Muscle layer of duodenum (tissue), 2 donors: ENCODE measurements around the gene UFSP1.
"Not testable (repeated sequence)": the region's sequence is repeated elsewhere in the genome, so short reads cannot be mapped to it uniquely, and the experiment has no call there.

Experiments used
- H3K27ac ChIP-seq: one replicate; pipeline ENCODE4 v1.7.0; 2013; ENCODE audit warnings: mild to moderate bottlenecking, low read length
- H3K27me3 ChIP-seq: one replicate; pipeline ENCODE4 v1.7.0; 2013; ENCODE audit warnings: low read depth, mild to moderate bottlenecking, control low read depth, low read length
- H3K36me3 ChIP-seq, 2 donors: one replicate each; pipeline ENCODE4 v1.7.0; 2013; ENCODE audit warnings: low read length in 2 of 2, control low read depth in 1 of 2, mild to moderate bottlenecking in 1 of 2; ENCODE audit not compliant: insufficient read depth in 2 of 2, control insufficient read depth in 1 of 2
- H3K4me1 ChIP-seq, 2 donors: one replicate each; pipeline ENCODE4 v1.7.0; 2013; ENCODE audit warnings: low read length in 2 of 2, mild to moderate bottlenecking in 2 of 2, control low read depth in 1 of 2, moderate library complexity in 1 of 2; ENCODE audit not compliant: insufficient read depth in 2 of 2, control insufficient read depth in 1 of 2
- H3K4me3 ChIP-seq, 2 donors: one replicate each; pipeline ENCODE4 v1.7.0; 2013; ENCODE audit warnings: low read length in 2 of 2, low read depth in 1 of 2, mild to moderate bottlenecking in 1 of 2
- H3K9me3 ChIP-seq, 2 donors: one replicate each; pipeline ENCODE4 v1.7.0; 2013; ENCODE audit warnings: low read length in 2 of 2, control low read depth in 1 of 2, mild to moderate bottlenecking in 1 of 2; ENCODE audit not compliant: control insufficient read depth in 1 of 2
- donor health status: healthy.

Gene UFSP1

GRCh38 chr7:100864263-100864845 is 25.2 kb downstream of the UFSP1 start:
- H3K4me1 ChIP-seq: peaks cover 10 to 35% of the 10 kb centered on the region in 2 donors
- H3K4me3 ChIP-seq: no peak overlapping the region
- peaks cover 21 to 33% of the 10 kb centered on the region in 2 donors for H3K36me3 ChIP-seq
- H3K27me3 ChIP-seq: no peaks in the 10 kb centered on the region
- no peaks in the 10 kb centered on the region for H3K9me3 ChIP-seq
- no peak overlapping the region for H3K27ac ChIP-seq

DNA sequence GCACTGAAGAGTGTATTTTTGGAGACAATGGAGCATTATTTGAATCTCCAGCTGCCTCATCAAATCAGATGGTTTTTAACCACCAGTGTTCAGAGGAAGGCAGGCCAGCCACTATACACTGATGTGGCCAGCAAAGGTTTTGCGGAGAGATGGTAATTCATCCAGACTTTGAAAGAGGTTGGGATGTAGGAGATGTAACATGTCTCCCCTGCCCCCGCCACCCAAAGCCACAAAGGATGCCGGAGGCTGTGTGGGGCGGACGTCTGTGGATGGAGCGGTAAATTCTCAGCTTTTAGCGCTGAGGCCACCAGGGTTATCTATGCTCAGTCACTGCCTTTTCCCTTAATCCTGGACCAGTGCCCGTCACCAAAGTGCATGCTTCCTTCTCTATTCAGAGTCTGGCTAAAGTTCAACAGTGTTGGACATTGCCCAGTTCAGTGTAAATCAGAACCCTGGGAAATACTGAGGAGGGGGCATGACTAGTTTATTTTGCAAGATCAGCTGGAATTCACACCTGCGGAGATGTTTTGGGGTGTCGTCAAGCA is 26.0 kb downstream of the UFSP1 start:
- H3K36me3 ChIP-seq: peaks cover 21 to 41% of the 10 kb centered on the region in 2 donors

DNA sequence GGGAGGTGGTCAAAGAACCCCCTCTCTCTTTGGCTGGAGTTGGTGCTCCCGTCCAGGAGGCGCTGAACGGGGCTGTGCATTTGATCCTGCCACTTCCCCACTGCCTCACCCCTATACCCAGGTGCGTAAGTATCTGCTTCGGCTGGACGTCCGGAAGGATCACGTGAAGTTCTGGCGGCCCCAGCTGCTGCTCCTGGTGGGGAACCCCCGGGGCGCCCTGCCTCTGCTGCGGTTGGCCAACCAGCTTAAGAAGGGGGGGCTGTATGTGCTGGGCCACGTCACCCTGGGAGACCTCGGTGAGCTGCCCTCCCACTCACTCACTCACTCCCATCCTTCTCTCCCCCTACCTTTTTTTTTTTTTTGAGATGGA is 27.9 kb downstream of the UFSP1 start:
- Histone ChIP-seq H3K4me3 (no peak overlapping the region), H3K9me3 (no peaks in the 10 kb centered on the region), H3K4me1 (peaks cover 7 to 20% of the 10 kb centered on the region in 2 donors), H3K36me3 (peaks cover 21 to 51% of the 10 kb centered on the region in 2 donors), H3K27ac (no peak overlapping the region), H3K27me3 (no peaks in the 10 kb centered on the region)

More for the DNA sequence above, 26.0 kb downstream of the UFSP1 start:
- Histone ChIP-seq H3K27ac (no peak overlapping the region), H3K27me3 (no peaks in the 10 kb centered on the region), H3K4me3 (no peak overlapping the region), H3K9me3 (no peaks in the 10 kb centered on the region), H3K4me1 (peaks cover 10 to 29% of the 10 kb centered on the region in 2 donors)

DNA sequence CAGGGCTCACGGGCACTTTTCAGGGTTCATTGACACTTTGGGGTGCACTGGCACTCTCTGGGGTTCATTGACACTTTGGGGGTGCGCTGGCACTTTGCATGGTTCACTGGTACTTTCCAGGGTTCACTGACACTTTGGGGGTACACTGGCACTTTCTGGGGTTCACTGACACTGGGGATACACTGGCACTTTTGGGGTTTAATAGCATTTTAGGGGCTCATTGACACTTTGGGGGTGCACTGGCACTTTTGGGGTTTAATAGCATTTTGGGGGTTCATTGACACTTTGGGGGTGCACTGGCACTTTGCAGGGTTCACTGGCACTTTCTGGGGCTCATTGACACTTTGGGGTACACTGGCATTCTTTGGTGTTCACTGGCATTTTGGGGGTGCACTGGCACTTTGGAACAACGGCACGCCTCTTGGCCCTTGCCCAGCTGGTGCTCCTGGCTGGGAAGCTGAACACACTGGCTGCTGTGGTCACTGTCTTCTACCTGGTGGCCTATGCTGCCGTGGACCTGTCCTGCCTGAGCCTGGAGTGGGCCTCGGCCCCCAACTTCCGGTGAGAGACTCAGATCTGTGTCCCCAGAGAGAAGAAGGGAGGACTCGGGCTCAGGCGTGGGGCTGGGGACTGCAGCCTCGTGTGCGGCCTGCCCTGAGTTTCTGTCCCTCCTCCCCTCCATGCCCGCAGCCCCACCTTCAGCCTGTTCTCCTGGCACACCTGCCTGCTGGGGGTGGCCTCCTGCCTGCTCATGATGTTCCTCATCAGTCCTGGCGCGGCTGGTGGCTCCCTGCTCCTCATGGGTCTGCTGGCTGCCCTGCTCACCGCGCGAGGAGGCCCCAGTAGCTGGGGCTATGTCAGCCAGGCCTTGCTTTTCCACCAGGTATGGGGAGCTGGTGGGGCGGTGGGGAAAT is 28.6 kb downstream of the UFSP1 start:
- Histone ChIP-seq H3K9me3 (no peaks in the 10 kb centered on the region), H3K36me3 (peaks cover 21 to 51% of the 10 kb centered on the region in 2 donors), H3K27ac (no peak overlapping the region), H3K4me3 (no peak overlapping the region), H3K27me3 (no peaks in the 10 kb centered on the region), H3K4me1 (peaks cover 5 to 13% of the 10 kb centered on the region in 2 donors)

- peaks cover 21 to 51% of the 10 kb centered on the region in 2 donors for H3K36me3 ChIP-seq
- H3K27me3 ChIP-seq: no peaks in the 10 kb centered on the region
- no peak overlapping the region for H3K4me3 ChIP-seq
- H3K27ac ChIP-seq: no peak overlapping the region
- H3K9me3 ChIP-seq: no peaks in the 10 kb centered on the region
- peaks cover 5 to 9% of the 10 kb centered on the region in 2 donors for H3K4me1 ChIP-seq
Observed at GRCh38 chr7:100859856-100860255, 29.7 kb downstream of the UFSP1 start.

- no peak overlapping the region for H3K27ac ChIP-seq
Observed at GRCh38 chr7:100856871-100857282, 32.6 kb downstream of the UFSP1 start.

DNA sequence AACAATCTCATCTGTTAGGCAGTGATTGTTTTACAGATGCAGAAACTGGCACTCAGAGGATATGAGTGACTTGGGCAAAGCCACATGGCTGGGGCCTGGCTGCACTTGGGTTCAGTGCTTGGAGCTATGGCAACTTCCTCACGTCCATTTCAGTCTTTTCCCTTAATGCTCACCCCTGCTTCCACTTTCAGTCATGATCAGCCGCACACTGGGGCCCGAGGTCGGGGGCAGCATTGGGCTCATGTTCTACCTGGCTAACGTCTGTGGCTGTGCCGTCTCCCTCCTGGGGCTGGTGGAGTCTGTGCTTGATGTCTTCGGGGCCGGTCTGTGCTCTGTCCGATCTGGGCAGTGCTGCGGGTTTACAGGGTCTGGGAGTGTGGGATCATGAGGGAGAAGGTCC is 34.0 kb downstream of the UFSP1 start:
- H3K27ac ChIP-seq: no peak overlapping the region
- H3K36me3 ChIP-seq: peaks cover 9 to 29% of the 10 kb centered on the region in 2 donors

More at GRCh38 chr7:100856871-100857282, 32.6 kb downstream of the UFSP1 start:
- Histone ChIP-seq H3K27me3 (no peaks in the 10 kb centered on the region), H3K4me3 (no peak overlapping the region), H3K36me3 (peaks cover 13 to 42% of the 10 kb centered on the region in 2 donors), H3K4me1 (peaks cover 2 to 15% of the 10 kb centered on the region in 2 donors), H3K9me3 (no peaks in the 10 kb centered on the region)

GRCh38 chr7:100854899-100855298 is 34.6 kb downstream of the UFSP1 start:
- Histone ChIP-seq H3K4me1 (peaks cover 5 to 18% of the 10 kb centered on the region in 2 donors), H3K36me3 (peaks cover 2 to 24% of the 10 kb centered on the region in 2 donors)
- not testable (repeated sequence) for H3K9me3 ChIP-seq, H3K4me3 ChIP-seq, H3K27ac ChIP-seq, H3K27me3 ChIP-seq

More for the DNA sequence above, 34.0 kb downstream of the UFSP1 start:
- H3K9me3 ChIP-seq: no peaks in the 10 kb centered on the region
- H3K4me3 ChIP-seq: no peak overlapping the region
- peaks cover 5 to 18% of the 10 kb centered on the region in 2 donors for H3K4me1 ChIP-seq
- H3K27me3 ChIP-seq: no peaks in the 10 kb centered on the region

DNA sequence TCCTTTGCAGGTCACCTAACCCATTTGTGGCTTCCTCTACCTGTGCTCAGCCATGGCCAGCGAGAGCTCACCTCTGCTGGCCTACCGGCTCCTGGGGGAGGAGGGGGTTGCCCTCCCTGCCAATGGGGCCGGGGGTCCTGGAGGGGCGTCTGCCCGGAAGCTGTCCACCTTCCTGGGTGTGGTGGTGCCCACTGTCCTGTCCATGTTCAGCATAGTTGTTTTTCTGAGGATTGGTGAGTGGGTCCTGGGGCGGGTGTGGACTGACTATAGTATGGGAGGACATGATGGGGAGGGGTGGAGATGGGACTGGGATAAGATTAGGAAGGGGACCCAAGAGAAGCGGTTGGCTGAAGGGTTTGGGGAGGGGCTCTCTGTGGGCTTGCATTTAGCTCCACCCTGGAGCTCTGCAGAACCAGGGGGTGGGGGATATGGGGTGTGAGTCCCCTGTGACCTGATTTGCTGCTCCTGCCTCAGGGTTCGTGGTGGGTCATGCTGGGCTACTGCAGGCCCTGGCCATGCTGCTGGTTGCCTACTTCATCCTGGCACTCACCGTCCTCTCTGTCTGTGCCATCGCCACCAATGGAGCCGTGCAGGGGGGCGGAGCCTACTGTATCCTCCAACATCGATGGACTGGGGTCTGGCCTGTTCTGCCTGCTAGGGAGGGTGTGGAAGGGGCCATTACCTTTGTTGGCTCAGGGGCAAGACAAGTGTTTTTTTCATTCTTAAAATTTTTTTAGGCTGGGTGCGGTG is 35.2 kb downstream of the UFSP1 start:
- peaks cover 5 to 18% of the 10 kb centered on the region in 2 donors for H3K4me1 ChIP-seq
- H3K4me3 ChIP-seq: no peak overlapping the region
- H3K9me3 ChIP-seq: no peaks in the 10 kb centered on the region
- no peak overlapping the region for H3K27ac ChIP-seq
- H3K27me3 ChIP-seq: no peaks in the 10 kb centered on the region
- peaks cover 0 to 18% of the 10 kb centered on the region in 2 donors for H3K36me3 ChIP-seq

GRCh38 chr7:100852048-100852872 is 37.3 kb downstream of the UFSP1 start, which contains the start of gene SLC12A9:
Gene SLC12A9 (plus strand): TSS chr7:100852713. CDS start chr7:100854198, 1,485 bp downstream.
- H3K9me3 ChIP-seq: no peaks in the 10 kb centered on the region
- peaks cover 5 to 18% of the 10 kb centered on the region in 2 donors for H3K4me1 ChIP-seq
- peaks cover 0 to 6% of the 10 kb centered on the region in 2 donors for H3K36me3 ChIP-seq
- H3K27ac ChIP-seq: peak within 1 kb of the TSS; percentile 16
- no peaks in the 10 kb centered on the region for H3K27me3 ChIP-seq
- peak within 1 kb of the TSS; percentile 80 to 86 for H3K4me3 ChIP-seq
